GM12878 (cell line): ENCODE results near the gene CDC45.

Experiments used
- ATF2 ChIP-seq: IDR thresholded peaks from 2 replicates; pipeline ENCODE4 v1.6.1; 2012; ENCODE audit warnings: low read length, inconsistent platforms
- BCL11A ChIP-seq: IDR thresholded peaks from 2 replicates; pipeline ENCODE4 v1.6.1; 2011; ENCODE audit warnings: low read depth, low read length
- CREB1 ChIP-seq: IDR thresholded peaks from 2 replicates; pipeline ENCODE4 v1.6.1; 2012; ENCODE audit warnings: low read depth, mild to moderate bottlenecking, inconsistent platforms
- CREM ChIP-seq: IDR thresholded peaks from 2 replicates; pipeline ENCODE4 v1.6.1; 2014; ENCODE audit warnings: antibody characterized with exemption, low read depth
- CTCF ChIP-seq, 3 experiments: IDR thresholded peaks in 2 of 3; conservative IDR thresholded peaks in 1 of 3; 2 replicates each; pipeline ENCODE4 v1.5.1; 2011; ENCODE audit warnings: low read depth in 3 of 3, low read length in 3 of 3, mild to moderate bottlenecking in 3 of 3, control low read depth in 2 of 3, moderate library complexity in 2 of 3, inconsistent platforms in 1 of 3, mixed read lengths in 1 of 3; ENCODE audit not compliant: control insufficient read depth in 2 of 3, insufficient read depth in 1 of 3; ENCODE audit errors: extremely low read depth in 1 of 3
- EZH2 ChIP-seq: IDR thresholded peaks from 2 replicates; pipeline ENCODE4 v1.6.1; 2012; ENCODE audit warnings: low read depth, mild to moderate bottlenecking, control low read depth, inconsistent platforms, low read length, borderline replicate concordance; ENCODE audit not compliant: control insufficient read depth
- HDAC2 ChIP-seq: fragments of 200-600 bp; sonication (generic); IDR thresholded peaks from 2 replicates; pipeline ENCODE4 v1.6.1; 2017
- POLR2A ChIP-seq: IDR thresholded peaks from 2 replicates; pipeline ENCODE4 v1.6.1; 2011; ENCODE audit warnings: low read depth, mild to moderate bottlenecking, low read length
- POLR2AphosphoS2 ChIP-seq: IDR thresholded peaks from 2 replicates; pipeline ENCODE4 v1.6.1; 2011; ENCODE audit warnings: low read depth, mild to moderate bottlenecking, low read length, improper control_type of control experiment, moderate library complexity
- POLR2AphosphoS5 ChIP-seq: IDR thresholded peaks from 2 replicates; pipeline ENCODE4 v1.6.1; 2011; ENCODE audit warnings: mild to moderate bottlenecking, low read length, inconsistent platforms
- WRNIP1 ChIP-seq: IDR thresholded peaks from 2 replicates; pipeline ENCODE4 v1.6.1; 2011; ENCODE audit warnings: low read depth, low read length, improper control_type of control experiment, borderline replicate concordance

- no peak for TF ChIP-seq POLR2A
- TF ChIP-seq CREB1, result no peak
- no peak for TF ChIP-seq CTCF (IDR thresholded peaks at IDR 0.05 in 2 of 3, conservative IDR thresholded peaks at IDR 0.05 in 1 of 3; ENCODE audit: control insufficient read depth in 2 of 3, extremely low read depth in 1 of 3, insufficient read depth in 1 of 3, low read depth in 3 of 3, low read length in 3 of 3)
- no peak for TF ChIP-seq EZH2
- TF ChIP-seq HDAC2, result no peak
- TF ChIP-seq POLR2AphosphoS5, result no peak
- no peak for TF ChIP-seq ATF2
- TF ChIP-seq WRNIP1, result no peak
- TF ChIP-seq BCL11A, result no peak
- no peak for TF ChIP-seq CREM
- TF ChIP-seq POLR2AphosphoS2, result no peak
Observed at GRCh38 chr22:19554834-19555404, 75.2 kb downstream of the CDC45 start.
